Kidney (tissue), 14 donors: Measurements from ENCODE around the gene KDM5C. TPM values are rescaled to one million over a fixed set of nuclear protein-coding genes. Genes with fewer than 3 reads are reported as not detected.

Experiments used
- DNase-seq, 5 donors: peaks; one replicate each; pipeline ENCODE4 v3.0.0-alpha.2; 2013 to 2020
- FAIRE-seq: peaks from 2 replicates; lab custom pipeline; 2012; peaks lifted over from hg19 to GRCh38; lab: Jason Lieb, UNC
- H3K27ac ChIP-seq, 2 donors: one replicate each; pipeline ENCODE4 v1.7.0; 2013; ENCODE audit warnings: low read depth in 2 of 2, low read length in 2 of 2, inconsistent platforms in 1 of 2
- H3K27me3 ChIP-seq: one replicate; pipeline ENCODE4 v1.7.1; 2013; ENCODE audit warnings: low read length, inconsistent platforms; ENCODE audit not compliant: control insufficient read depth, insufficient read depth
- H3K36me3 ChIP-seq, 3 donors: one replicate each; pipeline versions ENCODE4 v1.7.0 to v1.7.1; 2013; ENCODE audit warnings: low read length in 3 of 3, control low read depth in 1 of 3, inconsistent platforms in 1 of 3; ENCODE audit not compliant: insufficient read depth in 3 of 3, control insufficient read depth in 2 of 3
- H3K4me1 ChIP-seq, 3 donors: one replicate each; pipeline versions ENCODE4 v1.7.0 to v1.7.1; 2013; ENCODE audit warnings: low read length in 3 of 3, inconsistent platforms in 1 of 3, low read depth in 1 of 3; ENCODE audit not compliant: control insufficient read depth in 2 of 3, insufficient read depth in 2 of 3
- H3K4me3 ChIP-seq, 3 donors: one replicate each; pipeline versions ENCODE4 v1.7.0 to v1.8.1; 2013; ENCODE audit warnings: low read length in 3 of 3, control low read depth in 1 of 3, inconsistent platforms in 1 of 3
- H3K9ac ChIP-seq, 3 donors: one replicate each; pipeline versions ENCODE4 v1.7.0 to v1.7.1; 2013; ENCODE audit warnings: low read length in 3 of 3, control low read depth in 1 of 3, inconsistent platforms in 1 of 3
- H3K9me3 ChIP-seq, 3 donors: one replicate each; pipeline versions ENCODE4 v1.7.0 to v1.7.1; 2013; ENCODE audit warnings: low read length in 3 of 3, control low read depth in 1 of 3, inconsistent platforms in 1 of 3; ENCODE audit not compliant: control insufficient read depth in 2 of 3, insufficient read depth in 1 of 3
- CTCF ChIP-seq: IDR thresholded peaks from 3 replicates; pipeline ENCODE4 v1.5.1; 2012; ENCODE audit warnings: mild to moderate bottlenecking, moderate library complexity, borderline replicate concordance; ENCODE audit not compliant: insufficient read depth; ENCODE audit errors: extremely low read depth
- intact Hi-C: fragments of 100-400 bp; cut with DNase I; formaldehyde crosslinking; loops from one replicate; pipeline ENCODE4 v1.11.1; 2022
- polyA plus RNA-seq: library from polyadenylated mRNA; stranded (reverse); fragments of 350-450 nt; fragmentation: Illumina TruSeq; extraction: RNeasy Lipid Tissue Mini Kit (QIAGEN cat#74804); gene quantifications from one replicate; pipeline ENCODE4 v1.2.3, GENCODE V29; 2014; ENCODE audit warnings: low read depth, low replicate concordance; ENCODE audit not compliant: insufficient read depth
- total RNA-seq: library from RNA; stranded (reverse); fragmentation: NEBNext Ultra II Directional; extraction: Animal tissue kit (Norgen Biotek cat#: 25700); gene quantifications from one replicate; pipeline ENCODE4 v1.2.1, GENCODE V29; 2021
- donor health status: control.
- donor health status: control.
- donor health status: control.
- donor health status: control.
- donor health status: control.
- donor health status: DM: yes; HTN: yes; CAD: no.
- donor health status: Normal renal cell carcinoma (clear cell type).

Gene KDM5C
- total and polyA plus RNA-seq, 2 donors from 2014 or later: 14.9 to 114 TPM

GRCh38 chrX:53227224-53227765 is 2.3 kb upstream of the KDM5C start:
- H3K36me3 ChIP-seq: no peaks in the 10 kb centered on the region
- no peak overlapping the region for H3K27ac ChIP-seq
- no peak overlapping the region for H3K4me3 ChIP-seq
- no peak overlapping the region for H3K9ac ChIP-seq
- no peak for TF ChIP-seq CTCF
- peaks cover 18% of the 10 kb centered on the region for H3K27me3 ChIP-seq
- H3K9me3 ChIP-seq: no peaks in the 10 kb centered on the region
- H3K4me1 ChIP-seq: peaks cover 0 to 13% (median 9%) of the 10 kb centered on the region in 3 donors
- intact Hi-C loops: no loop called here
- no peak for FAIRE-seq
- no peak for DNase-seq

- H3K27ac ChIP-seq: peak overlapping the region; percentile 88 to 95
- FAIRE-seq: no peak
- H3K27me3 ChIP-seq: peaks cover 5% of the 10 kb centered on the region
- H3K4me3 ChIP-seq: peak overlapping the region; percentile 89 to 93 (median 91)
- no peak for TF ChIP-seq CTCF
- peak overlapping the region; percentile 73 to 91 (median 91) for H3K9ac ChIP-seq
- DNase-seq: peak in 4 of 5 donors; percentile 0 to 77 (median 24)
- no peaks in the 10 kb centered on the region for H3K9me3 ChIP-seq
- H3K36me3 ChIP-seq: peaks cover 0 to 18% (median 10%) of the 10 kb centered on the region in 3 donors
- H3K4me1 ChIP-seq: peaks cover 0 to 16% (median 9%) of the 10 kb centered on the region in 3 donors
- intact Hi-C loops: no loop called here
These were observed 800 bp downstream of the KDM5C start for GRCh38 chrX:53223955-53224859.

DNA sequence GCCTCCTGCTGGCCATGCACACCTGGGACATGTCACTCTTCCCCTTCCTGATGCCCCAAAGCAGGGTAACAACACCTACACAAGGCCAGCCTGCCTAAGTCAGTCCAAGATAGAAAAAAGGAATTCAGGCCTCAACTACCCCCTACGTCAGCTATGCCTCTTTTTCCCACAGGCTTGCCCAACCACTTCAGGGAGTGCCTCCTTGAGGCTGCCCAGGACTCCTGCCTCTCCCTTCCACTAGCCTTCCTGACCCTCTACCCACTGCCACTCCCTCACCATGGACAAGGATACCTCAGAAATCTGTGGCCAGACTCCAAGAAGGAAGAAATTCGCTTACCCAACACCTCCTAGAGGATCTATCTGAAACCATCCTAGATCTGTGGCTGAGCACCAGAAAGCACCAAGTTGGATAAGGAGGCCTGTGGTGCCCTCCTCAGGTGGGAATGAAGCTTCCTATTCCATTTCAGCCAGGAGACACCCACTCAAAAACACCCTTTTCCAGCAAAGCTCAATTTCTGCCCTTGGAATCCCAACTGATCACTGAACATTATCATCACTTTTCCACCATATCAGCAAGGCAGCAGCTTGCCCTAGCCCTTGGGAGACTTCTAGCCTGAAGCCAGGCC is 1.8 kb downstream of the KDM5C start:
- FAIRE-seq: no peak
- peak in 1 of 5 donors; percentile 7 for DNase-seq
- intact Hi-C loops: no loop called here
- peaks cover 2% of the 10 kb centered on the region for H3K27me3 ChIP-seq
- H3K27ac ChIP-seq: no peak overlapping the region
- no peaks in the 10 kb centered on the region for H3K9me3 ChIP-seq
- H3K4me3 ChIP-seq: peak overlapping the region; percentile 89 to 93 (median 91)
- peak overlapping the region in 2 of 3 donors; percentile 91 for H3K9ac ChIP-seq
- H3K36me3 ChIP-seq: peaks cover 0 to 18% (median 14%) of the 10 kb centered on the region in 3 donors
- peaks cover 0 to 16% (median 9%) of the 10 kb centered on the region in 3 donors for H3K4me1 ChIP-seq
- no peak for TF ChIP-seq CTCF
